H54 (cell line): ENCODE results near the gene TMEM41B.

Experiments used
- DNase-seq: peaks from one replicate; pipeline ENCODE4 v3.0.0; 2011; ENCODE audit warnings: low spot score, mixed read lengths; ENCODE audit not compliant: insufficient read length
- FAIRE-seq: peaks from 3 replicates; lab custom pipeline; 2011; peaks lifted over from hg19 to GRCh38; lab: Jason Lieb, UNC
- POLR2A ChIP-seq: IDR thresholded peaks from 2 replicates; pipeline ENCODE4 v1.6.1; 2011; ENCODE audit warnings: low read depth, mild to moderate bottlenecking, low read length

Gene TMEM41B

DNA sequence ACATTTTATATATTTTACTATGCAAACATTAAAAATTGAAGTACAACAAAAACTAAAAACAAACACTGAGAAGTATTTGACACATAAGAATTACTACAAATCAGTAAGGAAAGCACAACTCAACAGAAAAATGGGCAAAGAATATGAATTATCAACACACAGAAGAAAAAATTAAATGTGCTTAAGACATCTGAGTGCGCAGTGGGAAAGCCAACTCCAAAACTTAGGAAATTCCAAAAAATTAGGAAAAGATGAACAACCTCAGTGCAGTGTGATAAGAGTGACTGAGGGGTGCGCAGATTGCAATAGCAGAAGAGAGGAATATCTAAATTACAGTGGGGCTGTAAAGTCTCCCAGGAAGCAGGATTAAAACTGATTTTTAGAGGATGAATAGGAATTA is 1.9 kb upstream of the TMEM41B start:
- FAIRE-seq (no peak), DNase-seq (no peak)
- no peak for TF ChIP-seq POLR2A

DNA sequence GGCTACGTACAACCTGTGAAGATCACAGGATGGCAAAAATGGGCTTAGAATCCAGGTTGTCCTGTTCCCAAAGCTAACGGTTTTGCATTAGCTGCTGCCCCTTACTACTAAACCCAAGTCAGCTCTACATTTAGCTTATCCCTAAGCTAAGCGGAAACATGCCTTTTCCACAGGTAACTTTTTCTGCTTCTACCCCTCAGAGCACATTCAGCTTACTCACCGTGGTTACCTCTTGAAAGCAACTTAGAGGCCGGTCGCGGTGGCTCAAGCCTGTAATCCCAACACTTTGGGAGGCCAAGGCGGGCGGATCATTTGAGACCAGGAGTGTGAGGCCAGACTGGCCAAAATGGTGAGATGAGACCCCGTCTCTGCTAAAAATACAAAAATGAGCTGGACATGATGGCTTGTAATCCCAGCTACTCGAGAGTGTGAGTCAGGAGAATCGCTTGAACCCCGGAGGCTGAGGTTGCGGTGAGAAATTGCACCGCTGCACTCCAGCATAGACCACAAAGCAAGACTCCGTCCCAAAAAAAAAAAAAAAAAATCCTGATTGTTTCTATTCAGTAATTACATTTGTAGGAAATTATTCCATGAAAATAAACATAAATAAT is 790 bp upstream of the TMEM41B start:
- no peak for TF ChIP-seq POLR2A
- no peak for DNase-seq
- FAIRE-seq = no peak

DNA sequence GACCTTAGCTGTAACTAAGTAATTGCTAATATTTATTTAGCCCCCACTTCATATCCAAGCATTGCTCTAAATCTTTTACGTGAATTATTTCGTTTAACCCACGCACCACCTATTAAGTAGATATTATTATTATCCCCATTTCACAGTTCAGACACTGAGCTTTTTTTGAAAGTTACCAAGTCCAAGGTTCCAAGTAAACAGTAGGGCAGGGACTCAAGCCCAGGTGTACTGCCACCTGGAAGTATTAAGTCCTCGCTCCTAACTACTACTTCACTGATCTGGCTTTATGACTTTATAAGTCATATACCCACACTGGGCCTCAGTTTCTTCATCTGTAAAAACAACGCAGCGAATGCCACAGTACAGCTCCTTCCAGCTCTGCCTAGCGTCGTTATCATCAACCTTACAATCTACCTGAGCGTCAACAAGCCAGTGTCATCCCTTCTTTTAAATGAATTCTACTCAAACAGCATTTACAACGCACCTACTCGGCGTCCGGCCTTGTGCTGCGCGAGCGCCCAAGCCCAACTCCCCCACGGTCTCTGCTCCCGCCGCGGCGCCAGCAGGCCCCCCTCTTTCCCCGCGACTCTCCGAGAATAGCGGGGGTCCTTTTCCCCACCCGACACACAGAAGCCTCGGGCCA is 624 bp downstream of the TMEM41B start:
- no peak for TF ChIP-seq POLR2A
- no peak for FAIRE-seq
- DNase-seq = no peak

DNA sequence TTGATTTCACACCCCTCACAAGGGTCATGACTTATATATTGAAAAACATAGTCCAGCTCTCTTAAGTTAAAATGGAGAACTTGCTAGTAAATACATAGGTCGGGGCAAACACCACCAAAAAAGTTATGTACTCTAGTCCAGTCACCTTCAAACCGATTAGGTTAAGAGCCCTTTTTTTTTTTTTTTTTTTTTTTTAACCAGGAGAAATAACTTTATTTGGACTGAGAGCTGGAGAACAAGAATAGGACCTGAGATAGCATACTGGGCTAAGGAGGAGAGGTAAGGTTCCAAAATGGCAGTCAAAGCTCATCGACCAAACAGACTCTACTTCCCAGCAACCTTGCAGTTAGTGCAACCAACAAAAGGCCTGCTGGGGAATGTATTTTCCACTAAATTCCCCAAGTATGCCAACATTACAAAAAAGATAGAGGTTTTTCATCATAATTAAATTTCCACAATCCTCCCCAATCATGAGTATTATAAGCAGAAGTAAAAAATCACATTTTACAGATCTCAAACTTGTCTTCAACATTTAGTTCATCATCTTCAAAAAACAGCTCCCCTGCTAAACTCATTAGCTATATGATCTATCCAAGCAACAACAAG is 3.8 kb downstream of the TMEM41B start:
- DNase-seq (no peak), FAIRE-seq (no peak)
- no peak for TF ChIP-seq POLR2A

DNA sequence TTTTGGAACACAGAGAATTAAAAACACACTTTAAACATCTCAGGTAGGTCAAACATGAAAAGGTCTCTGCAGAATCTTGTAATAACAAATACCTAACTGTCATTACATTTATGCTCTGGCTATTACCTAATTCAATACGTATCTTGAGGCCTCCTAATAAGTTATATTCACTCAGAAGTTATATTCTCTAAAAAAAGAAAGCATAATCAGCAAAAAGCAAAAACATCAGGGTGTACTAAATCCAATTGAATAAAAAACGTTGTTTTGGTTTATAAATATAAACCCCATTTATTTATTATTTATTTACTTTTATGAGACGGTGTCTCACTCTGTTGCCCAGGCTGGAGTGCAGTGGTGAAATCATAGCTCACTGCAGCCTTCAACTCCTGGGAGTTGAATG is 10.2 kb downstream of the TMEM41B start:
- FAIRE-seq (no peak), DNase-seq (no peak)
- TF ChIP-seq POLR2A = no peak

DNA sequence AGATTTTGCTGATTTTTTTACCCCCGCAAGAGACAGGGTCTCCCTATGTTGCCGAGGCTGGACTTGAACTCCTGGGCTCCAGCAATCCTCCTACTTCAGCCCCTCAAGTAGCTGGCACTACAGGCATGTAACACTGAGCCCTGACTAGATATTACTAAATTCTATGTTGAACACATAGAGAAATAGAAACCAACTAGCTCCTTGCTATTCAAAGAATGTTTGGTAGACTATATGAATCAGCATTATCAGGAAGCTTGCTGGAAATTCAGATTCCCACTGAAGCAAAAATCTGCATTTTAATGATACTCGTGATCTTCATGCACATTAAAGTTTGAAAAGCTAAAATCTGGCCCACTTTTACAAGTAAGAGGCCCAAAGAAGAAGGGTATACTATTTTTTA is 11.9 kb downstream of the TMEM41B start:
- no peak for DNase-seq
- no peak for FAIRE-seq
- TF ChIP-seq POLR2A = no peak

DNA sequence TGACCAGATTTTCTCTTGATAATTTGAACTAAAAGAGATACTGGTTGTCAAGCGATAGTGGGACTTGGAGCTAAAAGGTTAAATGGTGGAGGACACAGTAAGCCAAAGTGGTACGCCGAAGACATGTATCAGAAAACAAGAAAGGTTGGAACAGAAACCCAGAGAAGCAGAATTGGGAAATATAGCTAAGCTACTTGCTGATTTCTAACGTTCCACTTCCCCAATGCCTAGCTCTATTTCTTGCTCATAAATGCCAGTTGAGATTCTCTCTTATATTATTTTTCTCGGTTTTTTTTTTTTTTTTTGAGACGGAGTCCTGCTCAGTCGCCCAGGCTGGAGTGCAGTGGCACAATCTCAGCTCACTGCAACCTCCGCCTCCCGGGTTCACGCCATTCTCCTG is 12.7 kb downstream of the TMEM41B start:
- DNase-seq (no peak), FAIRE-seq (no peak)
- no peak for TF ChIP-seq POLR2A

DNA sequence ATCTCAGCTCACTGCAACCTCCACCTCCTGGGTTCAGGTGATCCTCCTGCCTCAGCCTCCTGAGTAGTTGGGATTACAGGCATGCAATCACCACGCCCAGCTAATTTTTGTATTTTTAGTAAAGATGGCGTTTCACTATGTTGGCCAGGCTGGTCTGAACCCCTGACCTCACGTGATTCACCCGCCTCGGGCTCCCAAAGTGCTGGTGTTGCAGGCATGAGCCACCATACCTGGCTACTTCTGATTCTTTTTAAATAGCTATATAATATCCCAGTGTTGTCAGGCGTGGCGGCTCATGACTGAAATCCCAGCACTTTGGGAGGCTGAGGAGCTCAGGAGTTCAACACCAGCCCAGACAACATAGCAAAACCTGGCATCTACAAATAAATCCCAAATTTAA is 20.7 kb downstream of the TMEM41B start:
- no peak for DNase-seq
- FAIRE-seq = no peak
- TF ChIP-seq POLR2A = no peak

DNA sequence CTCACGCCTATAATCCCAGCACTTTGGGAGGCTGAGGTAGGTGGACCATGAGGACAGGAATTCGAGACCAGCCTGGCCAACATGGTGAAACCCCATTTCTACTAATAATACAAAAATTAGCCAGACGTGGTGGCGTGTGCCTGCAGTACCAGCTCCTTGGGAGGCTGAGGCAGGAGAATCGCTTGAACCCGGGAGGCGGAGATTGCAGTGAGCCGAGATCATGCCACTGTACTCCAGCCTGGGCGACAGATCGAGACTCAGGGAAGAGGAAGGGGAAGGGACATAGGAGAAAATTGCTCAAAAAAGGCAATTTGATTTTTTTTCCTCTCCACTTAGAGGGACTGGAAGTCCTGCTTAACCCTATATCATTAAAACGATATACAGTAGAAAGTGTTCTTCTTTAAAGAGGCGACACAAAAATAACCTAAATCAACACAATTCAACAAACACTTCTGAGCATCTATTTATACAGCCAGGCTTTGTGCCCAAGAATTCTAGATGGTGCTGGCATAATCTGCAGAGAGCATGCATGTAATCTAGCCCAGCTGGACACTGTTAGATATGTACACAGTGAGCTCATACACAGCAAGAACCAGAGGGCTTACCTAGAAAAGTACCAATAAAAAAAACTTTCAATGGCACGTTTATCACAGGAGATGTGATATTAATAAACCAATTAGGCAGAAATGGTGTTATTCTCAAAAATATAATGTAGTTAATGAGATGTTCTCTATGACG is 28.4 kb downstream of the TMEM41B start:
- TF ChIP-seq POLR2A = no peak
- DNase-seq = no peak
- no peak for FAIRE-seq

DNA sequence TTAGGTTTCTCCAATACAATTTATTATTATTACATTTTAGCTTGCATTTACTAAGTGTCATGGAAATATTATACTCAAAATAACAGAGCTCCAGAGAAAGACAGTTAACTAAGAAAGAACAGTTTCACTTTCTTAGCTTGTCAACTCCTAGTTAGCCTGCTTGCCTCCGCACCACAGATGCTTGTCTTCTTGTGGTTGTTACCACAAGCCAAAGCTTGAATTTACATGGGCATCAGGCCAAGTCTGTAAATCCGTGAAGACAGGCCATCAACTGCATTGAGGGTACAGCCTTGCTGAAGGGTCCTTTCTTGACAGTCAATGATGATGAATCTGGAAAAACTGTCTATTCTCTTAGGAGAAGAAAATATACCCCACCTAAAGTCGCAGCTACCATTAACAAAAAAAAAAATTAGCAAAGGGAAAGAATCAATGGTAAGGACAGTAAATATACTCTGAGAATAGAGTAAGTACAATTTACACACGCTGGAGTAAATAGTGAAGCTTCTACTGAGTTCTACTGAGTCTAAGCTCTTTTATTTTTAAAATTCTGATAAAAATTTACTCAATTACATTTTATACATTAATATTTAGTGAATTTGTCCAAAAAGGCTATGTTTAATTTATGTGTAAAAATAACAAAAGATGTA is 33.6 kb downstream of the TMEM41B start:
- no peak for TF ChIP-seq POLR2A
- FAIRE-seq = peak; percentile 85
- no peak for DNase-seq

DNA sequence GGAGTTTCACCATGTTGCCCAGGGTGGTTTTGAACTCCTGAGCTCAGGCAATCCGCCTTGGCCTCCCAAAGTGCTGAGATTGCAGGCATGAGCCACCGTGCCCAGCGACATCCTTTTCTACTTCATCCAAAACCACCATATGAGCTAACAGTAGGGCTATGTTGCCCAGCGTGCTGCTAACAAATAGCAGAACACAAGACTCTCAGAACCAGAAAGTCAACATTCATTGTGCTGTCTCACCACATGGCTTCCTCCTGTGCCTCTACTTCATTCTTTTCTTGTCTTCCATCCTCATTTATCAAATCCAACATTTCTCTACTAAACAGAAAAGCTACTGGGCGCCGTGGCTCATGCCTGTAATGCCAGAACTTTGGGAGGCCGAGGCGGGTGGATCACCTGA is 37.2 kb downstream of the TMEM41B start:
- TF ChIP-seq POLR2A = no peak
- FAIRE-seq = no peak
- DNase-seq = no peak

DNA sequence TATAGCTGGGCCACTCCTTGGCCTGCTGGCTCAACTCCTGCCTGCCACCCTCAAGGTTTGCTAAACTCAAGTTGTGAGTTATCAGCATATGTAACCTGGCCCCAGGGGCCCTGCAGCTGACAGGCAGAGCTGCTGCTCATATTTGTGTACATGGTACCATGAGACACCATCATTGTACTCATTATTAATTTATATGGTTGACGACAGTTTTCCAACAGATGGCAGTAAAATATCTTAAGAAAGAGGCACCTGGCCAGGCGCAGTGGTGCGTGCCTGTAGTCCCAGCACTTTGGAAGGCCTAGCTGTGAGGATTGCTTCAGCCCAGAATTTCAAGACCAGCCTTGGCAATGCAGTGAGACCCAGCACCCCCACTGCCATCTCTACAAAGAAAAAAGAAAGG is 37.8 kb downstream of the TMEM41B start:
- no peak for FAIRE-seq
- no peak for DNase-seq
- TF ChIP-seq POLR2A = no peak

DNA sequence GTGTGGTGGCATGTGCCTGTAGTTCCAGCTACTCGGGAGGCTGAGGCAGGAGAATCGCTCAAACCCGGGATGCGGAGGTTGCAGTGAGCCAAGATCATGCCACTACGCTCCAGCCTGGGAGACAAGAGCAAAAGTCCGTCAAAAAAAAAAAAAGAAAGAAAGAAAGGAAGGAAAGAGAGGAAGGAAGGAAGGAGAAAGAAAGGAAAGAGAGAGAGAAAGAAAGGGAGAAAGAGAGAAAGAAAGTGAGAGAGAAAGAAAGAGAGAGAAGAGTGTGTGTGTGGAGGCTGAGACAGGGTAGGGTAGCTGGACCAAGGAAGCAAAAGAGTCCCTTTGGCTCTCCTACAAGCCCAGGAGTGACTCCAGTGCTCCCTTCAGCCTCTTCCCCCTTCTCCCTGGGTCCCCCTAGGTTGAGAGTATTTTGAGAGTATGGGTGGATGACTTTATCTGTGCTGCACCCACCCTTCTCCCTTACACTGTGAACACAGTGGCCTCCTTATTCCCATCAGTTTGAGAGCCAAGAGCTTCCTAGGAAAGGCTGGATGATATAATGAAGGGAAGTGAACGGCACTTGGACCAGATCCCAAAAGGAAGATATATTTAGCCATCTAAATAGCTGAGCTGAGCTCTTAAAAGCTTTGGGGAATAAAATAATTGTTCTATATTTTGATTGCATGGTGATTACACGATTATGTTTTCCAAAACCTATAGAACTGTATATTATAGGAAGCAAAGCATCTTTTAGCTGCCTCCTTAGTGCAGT is 39.7 kb downstream of the TMEM41B start:
- FAIRE-seq (no peak), DNase-seq (no peak)
- TF ChIP-seq POLR2A = no peak
